Measurements from ENCODE around the gene SYNGR3.

DNA sequence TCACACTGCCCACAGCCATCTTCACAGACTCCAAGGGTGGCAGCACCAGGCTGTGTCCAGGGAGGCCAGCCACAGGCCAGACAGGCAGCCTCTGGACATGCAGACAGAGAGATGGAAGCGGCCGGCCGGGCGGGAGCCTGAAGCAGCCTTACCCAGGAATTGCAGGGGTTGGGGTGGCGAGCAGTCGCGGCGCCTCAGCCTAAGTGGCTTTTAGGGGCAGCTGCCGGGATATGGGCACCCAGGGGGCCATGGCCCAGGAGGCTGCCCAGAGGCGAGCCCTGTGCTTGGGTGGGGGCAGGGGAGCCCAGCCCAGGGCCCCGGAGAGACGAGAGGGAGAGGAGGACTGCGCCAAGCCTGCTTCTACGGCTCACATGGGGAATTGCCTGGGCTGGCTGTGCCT is 35.5 kb downstream of the SYNGR3 start:
- TF ChIP-seq, protein P1, sequence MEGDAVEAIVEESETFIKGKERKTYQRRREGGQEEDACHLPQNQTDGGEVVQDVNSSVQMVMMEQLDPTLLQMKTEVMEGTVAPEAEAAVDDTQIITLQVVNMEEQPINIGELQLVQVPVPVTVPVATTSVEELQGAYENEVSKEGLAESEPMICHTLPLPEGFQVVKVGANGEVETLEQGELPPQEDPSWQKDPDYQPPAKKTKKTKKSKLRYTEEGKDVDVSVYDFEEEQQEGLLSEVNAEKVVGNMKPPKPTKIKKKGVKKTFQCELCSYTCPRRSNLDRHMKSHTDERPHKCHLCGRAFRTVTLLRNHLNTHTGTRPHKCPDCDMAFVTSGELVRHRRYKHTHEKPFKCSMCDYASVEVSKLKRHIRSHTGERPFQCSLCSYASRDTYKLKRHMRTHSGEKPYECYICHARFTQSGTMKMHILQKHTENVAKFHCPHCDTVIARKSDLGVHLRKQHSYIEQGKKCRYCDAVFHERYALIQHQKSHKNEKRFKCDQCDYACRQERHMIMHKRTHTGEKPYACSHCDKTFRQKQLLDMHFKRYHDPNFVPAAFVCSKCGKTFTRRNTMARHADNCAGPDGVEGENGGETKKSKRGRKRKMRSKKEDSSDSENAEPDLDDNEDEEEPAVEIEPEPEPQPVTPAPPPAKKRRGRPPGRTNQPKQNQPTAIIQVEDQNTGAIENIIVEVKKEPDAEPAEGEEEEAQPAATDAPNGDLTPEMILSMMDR (IDR thresholded peaks at IDR 0.05 in 8 of 11, conservative IDR thresholded peaks at IDR 0.05 in 3 of 11): no peak
- TF ChIP-seq POLR2A (IDR thresholded peaks at IDR 0.05): no peak

Data from spleen (tissue), 7 donors.